ENCODE data around the gene SLC25A12.
"Not testable (repeated sequence)": the region's sequence is repeated elsewhere in the genome, so short reads cannot be mapped to it uniquely, and the experiment has no call there.

SLC25A12 gene

DNA sequence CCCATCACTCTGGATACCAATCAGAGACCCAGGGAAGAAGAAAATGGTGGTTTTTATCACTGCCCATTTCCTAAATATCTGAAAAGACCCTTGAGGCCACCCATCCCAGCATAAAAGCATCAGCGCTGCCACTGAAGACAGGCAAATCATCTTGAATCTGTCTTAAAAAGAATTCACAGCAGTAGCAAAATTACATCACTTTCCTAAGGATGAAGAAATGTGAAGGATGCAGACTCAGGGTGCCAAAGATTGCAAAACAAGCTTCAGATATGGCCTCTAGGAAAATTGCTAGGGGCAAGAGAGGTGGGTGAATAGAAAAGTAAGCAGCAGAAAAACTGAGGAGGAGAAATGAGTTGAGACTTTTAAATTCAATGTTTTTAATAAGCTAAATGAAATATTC is 70.0 kb downstream of the SLC25A12 start:
- DNase-seq (ENCODE audit: low read depth), result no peak

- no peak for DNase-seq (ENCODE audit: low read depth)
Observed at GRCh38 chr2:171822525-171823322, 71.3 kb downstream of the SLC25A12 start.

DNA sequence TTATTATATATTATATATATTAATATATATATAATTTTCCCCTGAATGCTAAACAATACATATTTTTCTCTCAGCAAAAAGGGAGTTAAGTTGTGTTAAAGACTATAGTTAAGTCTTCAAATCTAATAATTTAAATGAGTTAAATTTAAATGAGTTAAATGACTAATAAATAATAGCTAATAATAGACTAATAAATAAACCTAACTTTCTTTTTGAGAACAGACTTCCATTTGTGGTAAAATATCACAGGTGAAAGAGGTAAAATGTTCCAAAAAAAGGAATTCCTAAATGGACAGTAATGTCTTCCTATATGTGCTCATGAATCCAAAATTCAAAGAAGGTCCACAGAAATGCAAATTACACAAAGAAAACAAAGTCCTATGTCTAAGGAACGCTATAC is 74.6 kb downstream of the SLC25A12 start:
- DNase-seq (ENCODE audit: low read depth), result no peak

DNA sequence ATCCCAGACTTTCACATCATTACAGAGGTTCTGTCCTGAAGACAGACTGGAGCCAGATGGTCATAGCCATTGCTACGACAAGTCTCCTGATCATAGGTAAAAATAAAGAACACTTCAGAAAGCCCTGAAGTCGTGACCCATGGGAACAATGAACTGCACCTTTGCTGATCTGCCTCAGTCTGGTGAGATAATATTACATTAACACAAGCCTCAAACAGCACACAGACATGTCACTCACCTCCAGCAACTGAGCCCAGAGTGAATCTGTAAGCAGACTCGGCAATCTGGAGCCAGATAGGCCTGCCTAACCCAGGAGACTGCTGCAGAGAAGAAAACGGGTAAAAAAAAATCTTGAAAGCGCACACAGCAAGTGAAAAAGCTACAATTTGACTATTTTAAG is 79.2 kb downstream of the SLC25A12 start:
- no peak for DNase-seq (ENCODE audit: low read depth)

DNA sequence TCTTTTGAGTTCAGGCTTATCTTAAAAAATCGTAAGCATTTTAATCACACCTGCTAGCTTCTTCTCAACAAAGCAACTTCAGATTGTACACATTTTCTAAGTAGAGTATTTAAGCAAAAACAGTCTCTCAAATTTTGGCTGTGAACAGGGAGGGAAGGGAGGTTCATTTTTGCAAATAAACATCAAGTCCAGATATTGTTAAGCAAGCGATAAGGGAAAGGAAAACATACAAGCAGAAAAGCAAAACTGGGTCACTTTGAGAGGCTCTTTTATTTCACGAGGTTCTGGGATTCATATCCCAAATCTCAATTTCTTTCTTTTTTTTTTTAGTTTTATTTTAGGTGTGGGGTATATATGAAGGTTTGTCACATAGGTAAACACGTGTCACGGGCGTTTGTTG is 79.9 kb downstream of the SLC25A12 start:
- no peak for DNase-seq (ENCODE audit: low read depth)

GRCh38 chr2:171813729-171814128 is 80.3 kb downstream of the SLC25A12 start:
- no peak for DNase-seq (ENCODE audit: low read depth)

GRCh38 chr2:171813126-171813525 is 80.9 kb downstream of the SLC25A12 start:
- DNase-seq (ENCODE audit: low read depth), result no peak

GRCh38 chr2:171811245-171811628 is 82.8 kb downstream of the SLC25A12 start:
- no peak for DNase-seq (ENCODE audit: low read depth)

DNA sequence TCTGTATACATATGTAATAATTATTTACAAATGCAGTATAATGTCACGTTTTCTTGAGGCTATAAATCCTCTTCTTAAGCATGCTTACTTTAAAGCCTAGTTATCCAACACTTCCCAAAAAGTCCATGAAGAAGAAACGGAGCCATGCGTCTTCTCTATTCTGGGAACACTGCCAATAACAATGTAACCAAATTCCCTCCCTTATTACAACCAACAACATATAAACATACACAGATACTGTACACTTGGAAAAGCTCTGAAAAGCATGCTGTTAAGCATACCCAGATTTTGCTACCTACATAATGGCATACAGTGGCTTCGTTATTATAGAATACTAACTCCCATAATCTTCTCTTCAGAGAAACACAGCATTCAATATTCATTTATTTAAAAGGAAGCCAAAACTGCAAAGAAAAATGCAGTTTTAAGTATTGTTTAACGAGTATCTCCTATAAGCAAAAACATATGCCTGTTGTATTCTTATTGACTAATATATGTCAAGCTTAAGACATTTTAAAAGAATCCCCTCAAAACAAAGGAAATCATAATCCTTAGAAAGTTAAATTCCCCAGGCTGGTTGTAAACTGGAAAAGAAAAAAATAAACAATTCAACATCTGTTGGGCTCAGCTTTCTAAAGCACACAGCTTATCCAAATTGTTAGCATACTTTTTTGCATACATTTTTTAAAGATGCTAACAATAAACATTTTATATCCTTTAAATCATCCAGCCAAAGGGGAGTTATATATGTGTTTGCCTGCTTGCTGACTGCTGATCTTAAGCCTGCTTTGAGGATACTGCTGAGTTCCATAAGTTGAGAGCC is 83.4 kb downstream of the SLC25A12 start:
- DNase-seq (ENCODE audit: low read depth), result no peak

- DNase-seq (ENCODE audit: low read depth), result not testable (repeated sequence)
Observed at GRCh38 chr2:171808885-171809284, 85.2 kb downstream of the SLC25A12 start.

GRCh38 chr2:171807831-171808393 is 86.1 kb downstream of the SLC25A12 start:
- no peak for DNase-seq (ENCODE audit: low read depth)

DNA sequence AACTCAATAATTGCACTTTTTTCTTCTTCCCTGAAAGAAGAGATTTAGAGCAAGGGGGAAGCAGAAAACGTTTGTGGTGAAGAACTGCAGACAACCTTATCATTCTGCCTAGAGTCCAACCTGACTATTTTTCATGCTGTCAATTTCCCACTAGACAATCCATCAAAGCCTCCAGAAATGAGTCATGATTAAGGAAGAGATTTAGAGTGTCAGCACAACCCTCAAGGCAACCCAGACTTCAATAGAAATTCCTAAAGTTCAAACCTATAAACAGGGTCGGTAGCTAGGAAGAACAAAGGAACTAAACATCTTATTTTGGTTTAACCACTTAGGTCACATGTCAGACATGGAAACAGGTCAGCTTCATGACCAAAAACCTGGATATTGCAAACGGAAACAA is 86.9 kb downstream of the SLC25A12 start:
- DNase-seq (ENCODE audit: low read depth), result no peak

DNA sequence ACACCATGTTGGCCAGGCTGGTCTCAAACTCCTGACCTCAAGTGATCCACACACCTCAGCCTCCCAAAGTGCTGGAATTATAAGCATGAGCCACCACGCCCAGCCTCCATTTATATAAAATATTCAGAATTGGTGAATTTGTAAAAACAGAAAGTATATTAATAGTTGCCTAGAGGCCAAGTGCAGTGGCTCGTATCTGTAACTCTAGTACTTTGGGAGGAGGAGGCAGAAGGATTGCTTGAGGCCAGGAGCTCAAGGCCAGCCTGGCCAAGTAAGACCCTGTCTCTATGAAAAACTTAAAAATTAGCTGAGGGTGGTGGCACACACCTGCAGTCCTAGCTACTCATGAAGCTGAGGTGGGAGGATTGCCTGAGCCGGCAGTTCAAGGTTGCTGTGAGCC is 89.6 kb downstream of the SLC25A12 start:
- no peak for DNase-seq (ENCODE audit: low read depth)

DNA sequence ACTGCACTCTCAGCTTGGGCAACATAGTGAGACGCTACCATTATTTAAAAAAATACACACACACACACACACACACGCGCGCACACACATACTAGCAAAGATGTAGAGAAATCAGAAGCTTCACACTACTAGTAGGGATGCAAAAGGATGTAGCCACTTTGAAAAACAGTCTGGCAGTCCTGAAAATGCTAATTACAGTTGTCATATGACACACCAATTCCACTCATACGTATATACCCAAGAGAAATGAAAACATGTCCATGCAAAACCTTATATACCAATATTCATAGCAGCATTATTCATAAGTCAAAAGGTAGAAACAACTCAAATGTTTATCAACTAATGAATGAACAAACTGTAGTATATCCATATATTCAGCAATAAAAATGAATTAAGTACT is 90.3 kb downstream of the SLC25A12 start:
- DNase-seq (ENCODE audit: low read depth), result no peak

GRCh38 chr2:171800639-171801038 is 93.4 kb downstream of the SLC25A12 start:
- DNase-seq (ENCODE audit: low read depth), result no peak

DNA sequence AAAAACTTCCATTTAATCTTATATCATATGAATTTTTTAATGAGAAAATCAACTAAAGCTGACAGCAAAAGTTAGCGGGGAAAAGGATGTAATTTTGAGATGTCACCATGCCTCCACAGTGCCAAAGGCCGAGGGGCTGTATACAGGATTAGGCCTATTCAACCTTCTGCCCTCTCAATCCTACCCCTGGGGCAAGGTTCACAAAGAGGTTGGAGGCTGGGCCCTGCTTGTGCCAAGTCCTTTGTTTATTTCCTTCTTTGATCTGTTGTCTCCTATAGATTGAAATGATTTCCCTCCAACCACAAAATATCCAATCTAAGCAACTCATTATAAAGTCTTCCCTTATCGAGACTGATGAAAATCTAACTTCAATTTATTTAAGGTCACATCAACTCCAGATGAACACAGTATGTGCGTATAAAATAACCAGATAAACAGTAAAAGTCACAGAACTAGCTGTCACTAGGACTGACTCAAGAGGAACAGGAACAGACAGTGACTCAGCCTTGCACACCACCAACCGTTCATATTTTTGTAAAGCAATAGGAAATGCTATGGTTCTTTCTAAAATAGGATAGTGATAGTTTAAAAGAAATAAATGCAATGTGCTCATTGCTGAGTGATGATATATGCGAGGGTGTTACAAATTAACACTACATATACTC is 95.8 kb downstream of the SLC25A12 start:
- DNase-seq (ENCODE audit: low read depth), result no peak

DNA sequence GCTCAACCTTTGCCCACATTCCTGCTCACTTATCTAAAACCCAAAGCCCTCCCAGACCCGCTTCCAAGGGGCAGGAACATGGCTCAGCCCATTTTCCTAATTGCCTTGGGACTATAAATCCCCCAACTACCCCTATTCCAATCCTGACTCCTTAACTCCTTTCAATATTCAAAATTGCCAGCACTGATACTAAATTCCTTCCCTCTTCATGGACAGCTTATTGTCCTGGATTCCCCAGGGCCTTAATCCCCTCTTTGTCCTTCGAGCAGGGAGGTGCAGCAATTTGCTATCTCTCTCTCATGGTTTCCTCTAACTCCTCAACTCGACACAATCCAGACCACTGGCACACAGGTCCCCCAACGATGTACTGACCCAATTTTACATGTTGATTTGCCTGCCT is 99.1 kb downstream of the SLC25A12 start:
- DNase-seq (ENCODE audit: low read depth), result no peak

GRCh38 chr2:171793691-171794678 is 100.1 kb downstream of the SLC25A12 start:
- DNase-seq (ENCODE audit: low read depth), result no peak

DNA sequence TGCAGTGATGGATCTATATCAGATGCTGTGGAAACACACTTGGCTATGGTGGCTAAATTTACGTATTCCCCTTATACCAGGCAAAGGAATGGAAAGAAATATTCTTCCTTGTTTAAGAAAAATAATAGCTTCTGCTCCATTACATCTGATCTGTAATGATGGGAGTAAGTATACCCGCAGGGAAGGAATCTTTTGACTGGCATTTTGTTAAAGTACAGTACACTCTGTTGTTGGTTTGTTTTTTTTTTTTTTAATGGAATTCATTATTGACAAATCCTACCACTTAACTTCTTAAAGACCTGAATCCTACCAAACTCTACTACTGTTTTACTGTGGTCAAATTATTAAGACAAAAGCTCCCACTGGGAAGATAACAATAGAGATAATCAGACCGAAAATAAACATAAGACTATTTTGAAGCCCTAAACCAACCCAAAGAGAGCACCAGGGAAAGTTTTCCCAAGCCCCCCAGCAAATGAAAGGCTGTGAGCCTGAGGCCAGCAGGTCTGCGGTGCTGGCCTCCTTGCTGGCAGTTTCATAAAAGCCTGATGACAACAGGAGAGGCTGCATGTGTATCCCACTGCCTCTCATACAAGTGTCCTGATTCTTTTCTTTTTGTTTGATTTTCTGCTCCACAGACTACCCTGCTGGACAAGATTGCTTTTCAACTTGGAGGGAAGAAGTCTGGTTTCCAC is 101.0 kb downstream of the SLC25A12 start:
- no peak for DNase-seq (ENCODE audit: low read depth)

- DNase-seq (ENCODE audit: low read depth), result no peak
Observed at GRCh38 chr2:171792157-171792556, 101.9 kb downstream of the SLC25A12 start.

DNA sequence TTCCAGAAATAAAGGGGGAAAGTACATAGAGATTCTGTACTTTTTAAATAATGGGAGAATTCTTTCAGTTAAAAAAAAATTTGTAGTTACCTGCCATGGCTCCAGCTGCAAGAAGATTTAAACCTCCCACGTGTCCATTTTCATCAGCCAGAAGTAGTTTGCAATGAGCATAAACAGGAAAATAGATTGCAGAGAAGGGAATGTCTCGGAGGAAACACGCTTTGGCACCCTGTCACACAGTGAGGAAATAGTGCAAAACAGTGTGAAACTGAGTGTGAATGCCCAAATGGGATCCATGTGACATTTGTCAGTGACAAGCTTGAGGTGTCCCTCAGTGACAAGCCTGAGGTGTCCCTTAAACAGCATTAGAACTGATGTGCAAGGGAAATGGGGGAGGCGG is 102.7 kb downstream of the SLC25A12 start:
- no peak for DNase-seq (ENCODE audit: low read depth)

Data from activated T-cell treated with anti-CD3 and anti-CD28 coated beads for 48 hours (primary cell).